Measurements from ENCODE around the gene APOH.
A peak's percentile ranks its signal among the peaks of the same experiment; 100 is the strongest.

- TF ChIP-seq, protein P1, sequence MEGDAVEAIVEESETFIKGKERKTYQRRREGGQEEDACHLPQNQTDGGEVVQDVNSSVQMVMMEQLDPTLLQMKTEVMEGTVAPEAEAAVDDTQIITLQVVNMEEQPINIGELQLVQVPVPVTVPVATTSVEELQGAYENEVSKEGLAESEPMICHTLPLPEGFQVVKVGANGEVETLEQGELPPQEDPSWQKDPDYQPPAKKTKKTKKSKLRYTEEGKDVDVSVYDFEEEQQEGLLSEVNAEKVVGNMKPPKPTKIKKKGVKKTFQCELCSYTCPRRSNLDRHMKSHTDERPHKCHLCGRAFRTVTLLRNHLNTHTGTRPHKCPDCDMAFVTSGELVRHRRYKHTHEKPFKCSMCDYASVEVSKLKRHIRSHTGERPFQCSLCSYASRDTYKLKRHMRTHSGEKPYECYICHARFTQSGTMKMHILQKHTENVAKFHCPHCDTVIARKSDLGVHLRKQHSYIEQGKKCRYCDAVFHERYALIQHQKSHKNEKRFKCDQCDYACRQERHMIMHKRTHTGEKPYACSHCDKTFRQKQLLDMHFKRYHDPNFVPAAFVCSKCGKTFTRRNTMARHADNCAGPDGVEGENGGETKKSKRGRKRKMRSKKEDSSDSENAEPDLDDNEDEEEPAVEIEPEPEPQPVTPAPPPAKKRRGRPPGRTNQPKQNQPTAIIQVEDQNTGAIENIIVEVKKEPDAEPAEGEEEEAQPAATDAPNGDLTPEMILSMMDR (IDR thresholded peaks at IDR 0.05): no peak
- peak; percentile 76; the same call in 1 of the 2 replicates for TF ChIP-seq SIN3A (IDR thresholded peaks at IDR 0.05; ENCODE audit: borderline replicate concordance, low read depth, low read length)
- TF ChIP-seq GABPA (IDR thresholded peaks at IDR 0.05; ENCODE audit: low read depth): no peak
Observed at GRCh38 chr17:66272811-66273585, 43.8 kb upstream of the APOH start.

Data from SK-N-SH (cell line).